GM12892 (cell line): ENCODE measurements around the gene DAG1.

Experiments
- DNase-seq: peaks from one replicate; pipeline ENCODE4 v3.0.0; 2011; ENCODE audit not compliant: insufficient read length
- FAIRE-seq: peaks from 2 replicates; lab custom pipeline; 2011; peaks lifted over from hg19 to GRCh38; lab: Jason Lieb, UNC
- POLR2A ChIP-seq: IDR thresholded peaks from 2 replicates; pipeline ENCODE4 v1.6.1; 2011; ENCODE audit warnings: low read depth, low read length, control low read depth
- POLR2AphosphoS5 ChIP-seq: IDR thresholded peaks from 2 replicates; pipeline ENCODE4 v1.6.1; 2011; ENCODE audit warnings: low read depth, low read length, control low read depth
- TAF1 ChIP-seq: IDR thresholded peaks from 2 replicates; pipeline ENCODE4 v1.6.1; 2011; ENCODE audit warnings: low read depth, mild to moderate bottlenecking, control low read depth, low read length, borderline replicate concordance

DAG1 gene

GRCh38 chr3:49568965-49569364, 98.9 kb downstream of the DAG1 start:
- no peak for TF ChIP-seq POLR2A
- TF ChIP-seq POLR2AphosphoS5: no peak
- no peak for TF ChIP-seq TAF1
- DNase-seq (no peak), FAIRE-seq (no peak)

GRCh38 chr3:49570028-49570654, 100.1 kb downstream of the DAG1 start:
- TF ChIP-seq POLR2A: no peak
- TF ChIP-seq POLR2AphosphoS5: no peak
- TF ChIP-seq TAF1: no peak
- DNase-seq (no peak), FAIRE-seq (no peak)

- FAIRE-seq (no peak), DNase-seq (no peak)
- TF ChIP-seq POLR2AphosphoS5 (no peak), TAF1 (no peak), POLR2A (no peak)
Measured at GRCh38 chr3:49582177-49582576, 112.1 kb downstream of the DAG1 start.
